BJ (cell line): ENCODE data around the gene ASB1. TPM values are rescaled to one million over a fixed set of nuclear protein-coding genes. Genes with fewer than 3 reads are reported as not detected.

Experiments
- CTCF ChIA-PET: fragments of 350-600 bp; formaldehyde crosslinking; extraction: SDS; loops from one replicate; lab custom pipeline; 2021; ENCODE audit warnings: antibody characterized with exemption, inconsistent platforms; lab: Yijun Ruan, JAX
- POLR2A ChIA-PET: fragments of 300-600 bp; sonication (Branson Sonifier 250); formaldehyde crosslinking; extraction: SDS; loops from one replicate; lab custom pipeline; 2021; ENCODE audit warnings: antibody characterized with exemption; lab: Charles Lee
- DNase-seq: peaks from one replicate; pipeline ENCODE4 v3.0.0-alpha.2; 2011; ENCODE audit warnings: low read depth
- H3K27me3 ChIP-seq: 2 replicates; pipeline ENCODE4 v1.6.0; 2011; ENCODE audit warnings: low read length; ENCODE audit not compliant: control insufficient read depth, insufficient read depth
- H3K36me3 ChIP-seq: 2 replicates; pipeline ENCODE4 v1.5.1; 2011; ENCODE audit warnings: low read length; ENCODE audit not compliant: control insufficient read depth, insufficient read depth
- H3K4me3 ChIP-seq: 2 replicates; pipeline ENCODE4 v1.5.1; 2011; ENCODE audit warnings: low read depth, mild to moderate bottlenecking, control low read depth, low read length
- CTCF ChIP-seq: IDR thresholded peaks from 2 replicates; pipeline ENCODE4 v1.5.1; 2011; ENCODE audit warnings: low read depth, mild to moderate bottlenecking, control low read depth, inconsistent platforms, low read length, moderate library complexity; ENCODE audit not compliant: insufficient read depth
- polyA plus RNA-seq: library from polyadenylated mRNA; depleted of rRNA; stranded (reverse); fragments of >200 nt; gene quantifications from 2 replicates; pipeline ENCODE4 v1.2.3, GENCODE V29; 2011

Gene ASB1
- polyA plus RNA-seq, 1 experiment: 33.4 TPM

- ChIA-PET POLR2A (no interaction called here), CTCF (interaction anchor here (0.8 kb wide), 1 partner anchor 18 kb away, joined by 3 read pairs; no protein-coding TSS in a partner anchor)
- Histone ChIP-seq H3K36me3 (no peaks in the 10 kb centered on the region), H3K27me3 (no peaks in the 10 kb centered on the region), H3K4me3 (no peak overlapping the region)
- no peak for TF ChIP-seq CTCF
- no peak for DNase-seq
Measured at GRCh38 chr2:238387332-238387731, 39.4 kb upstream of the ASB1 start.

DNA sequence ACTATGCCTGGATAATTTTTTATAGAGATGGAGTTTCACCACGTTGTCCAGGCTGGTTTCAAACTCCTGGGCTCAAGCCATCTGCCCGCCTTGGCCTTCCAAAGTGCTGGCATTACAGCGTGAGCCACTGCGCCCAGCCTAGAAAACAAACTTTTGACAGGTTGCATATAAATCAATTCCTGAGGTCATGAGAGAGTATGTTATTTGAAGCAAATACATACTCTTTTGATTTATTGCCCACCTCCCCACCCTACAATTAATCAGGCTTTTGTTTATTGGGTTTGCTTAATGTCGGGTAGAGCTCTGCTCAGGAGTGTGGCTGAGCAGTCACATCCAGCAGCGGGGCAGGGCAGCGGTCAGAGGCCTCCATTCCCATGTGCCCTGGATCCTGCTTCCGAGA is 37.9 kb upstream of the ASB1 start:
- H3K36me3 ChIP-seq: no peaks in the 10 kb centered on the region
- no peak for TF ChIP-seq CTCF
- CTCF ChIA-PET: no interaction called here
- POLR2A ChIA-PET: no interaction called here
- no peak overlapping the region for H3K4me3 ChIP-seq
- no peak for DNase-seq
- no peaks in the 10 kb centered on the region for H3K27me3 ChIP-seq

- POLR2A ChIA-PET: no interaction called here
- CTCF ChIA-PET: no interaction called here
Measured at GRCh38 chr2:238389988-238390589, 36.6 kb upstream of the ASB1 start.

DNA sequence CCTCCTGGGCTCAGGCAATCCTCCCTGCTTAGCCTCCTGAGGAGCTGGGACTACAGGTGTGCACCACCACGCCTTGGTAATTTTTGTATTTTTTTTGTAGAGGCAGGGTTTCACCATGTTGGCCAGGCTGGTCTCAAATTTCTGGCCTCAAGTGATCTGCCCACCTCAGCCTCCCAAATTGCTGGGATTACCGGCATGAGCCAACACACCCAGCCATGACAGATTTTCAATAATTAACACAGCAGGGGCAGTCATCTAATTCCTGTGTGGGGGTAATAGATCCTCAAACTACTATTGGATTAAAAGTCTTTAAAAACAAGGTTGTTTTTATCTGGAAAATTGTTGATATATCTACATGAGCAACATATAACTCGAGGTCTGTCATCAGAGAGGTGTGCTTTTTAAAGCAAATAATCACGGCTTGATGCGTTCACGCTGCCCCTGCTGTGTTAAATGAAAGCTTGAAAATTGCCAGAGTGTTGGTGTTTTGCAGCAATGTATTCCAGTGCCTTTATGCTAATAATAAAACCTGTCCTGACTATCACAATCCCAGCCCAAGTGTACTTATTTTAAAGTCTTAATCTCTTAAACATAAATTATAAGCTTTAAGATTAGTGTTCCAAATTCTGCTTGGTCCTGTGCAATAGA is 35.6 kb upstream of the ASB1 start:
- DNase-seq: no peak
- Histone ChIP-seq H3K4me3 (no peak overlapping the region), H3K36me3 (no peaks in the 10 kb centered on the region), H3K27me3 (no peaks in the 10 kb centered on the region)
- CTCF ChIA-PET: interaction anchor here (0.7 to 1.5 kb wide), 3 partner anchors 11 to 169 kb away, joined by 3 to 4 read pairs (median 3); no protein-coding TSS in a partner anchor
- TF ChIP-seq CTCF: no peak
- POLR2A ChIA-PET: no interaction called here

More at GRCh38 chr2:238389988-238390589, 36.6 kb upstream of the ASB1 start:
- H3K36me3 ChIP-seq: no peaks in the 10 kb centered on the region
- DNase-seq: no peak
- no peaks in the 10 kb centered on the region for H3K27me3 ChIP-seq
- no peak overlapping the region for H3K4me3 ChIP-seq
- TF ChIP-seq CTCF: no peak

- no peak for TF ChIP-seq CTCF
- ChIA-PET POLR2A (no interaction called here), CTCF (no interaction called here)
- DNase-seq: no peak
- H3K4me3 ChIP-seq: no peak overlapping the region
- H3K36me3 ChIP-seq: peaks cover 3% of the 10 kb centered on the region
- no peaks in the 10 kb centered on the region for H3K27me3 ChIP-seq
Measured at GRCh38 chr2:238396663-238397062, 30.1 kb upstream of the ASB1 start.
